GM12872 (cell line): Measurements from ENCODE around the gene PLA2G2E.

Source experiments
- CTCF ChIP-seq: IDR thresholded peaks from 3 replicates; pipeline ENCODE4 v1.5.1; 2011; ENCODE audit warnings: low read depth, mild to moderate bottlenecking, low read length, moderate library complexity; ENCODE audit not compliant: insufficient read depth

The PLA2G2E gene

GRCh38 chr1:19918057-19918456 lies 5.4 kb downstream of the PLA2G2E start:
- TF ChIP-seq CTCF: peak; percentile 89

GRCh38 chr1:19910650-19911049 lies 12.8 kb downstream of the PLA2G2E start:
- TF ChIP-seq CTCF: no peak

GRCh38 chr1:19909971-19910370 lies 13.4 kb downstream of the PLA2G2E start:
- no peak for TF ChIP-seq CTCF

DNA sequence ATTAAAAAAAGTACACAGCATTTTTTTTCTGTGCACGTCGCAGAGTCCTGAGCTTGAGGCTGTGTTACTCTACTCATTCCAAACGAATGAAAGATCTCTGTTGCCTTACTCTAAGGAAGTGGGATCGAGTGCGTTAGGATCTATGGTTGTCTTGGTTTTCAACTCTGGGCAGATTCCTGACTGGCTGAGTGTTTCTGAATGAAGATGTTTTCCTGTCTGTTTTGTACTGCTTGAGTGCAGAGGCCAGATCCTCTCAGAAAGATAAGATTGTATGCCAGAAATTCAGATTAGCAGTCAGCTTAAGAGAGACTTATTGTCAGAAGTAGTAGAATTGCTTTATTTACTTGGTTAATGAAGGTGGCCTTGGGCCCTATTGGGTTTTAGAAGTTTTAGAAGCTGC lies 14.0 kb downstream of the PLA2G2E start:
- no peak for TF ChIP-seq CTCF

- TF ChIP-seq CTCF: no peak
These were observed 16.0 kb downstream of the PLA2G2E start for GRCh38 chr1:19907456-19907855.

DNA sequence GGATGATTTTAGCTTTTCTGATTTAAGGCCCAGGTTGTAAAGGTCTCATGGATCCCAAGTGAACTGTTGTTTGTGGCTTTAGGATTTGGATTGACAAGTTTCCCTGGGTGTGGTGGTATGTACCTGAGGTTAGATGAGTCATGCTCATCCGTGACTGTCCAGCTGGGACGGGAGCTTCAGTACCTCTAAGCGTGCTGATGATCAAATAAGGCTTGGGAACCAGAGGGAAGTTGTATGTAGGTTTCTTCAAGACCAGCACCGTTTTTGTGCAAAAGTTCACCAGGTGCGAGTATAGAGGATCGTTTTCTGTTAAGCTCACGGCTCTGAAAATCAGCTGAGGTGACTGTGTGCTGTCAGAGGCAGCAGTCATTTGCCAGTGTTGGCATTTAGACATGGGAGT lies 19.8 kb downstream of the PLA2G2E start:
- TF ChIP-seq CTCF: no peak

DNA sequence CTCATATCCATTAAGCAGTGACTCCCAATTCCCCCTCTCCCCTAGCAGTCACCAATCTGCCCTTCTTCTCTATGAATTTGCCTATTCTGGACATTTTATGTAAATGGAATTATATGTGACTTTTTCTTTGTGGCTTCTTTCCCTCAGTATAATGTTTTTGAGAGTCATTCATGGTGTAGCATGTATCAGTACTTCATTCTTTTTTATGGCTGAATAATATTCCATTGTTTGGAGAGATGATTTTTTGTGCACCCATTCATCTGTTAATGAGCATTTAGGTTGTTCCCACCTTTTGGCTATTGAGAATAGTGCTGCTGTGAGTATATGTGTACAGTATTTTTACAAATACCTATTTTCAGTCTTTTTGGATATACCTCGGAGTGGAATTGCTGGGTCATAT lies 21.8 kb downstream of the PLA2G2E start:
- TF ChIP-seq CTCF: no peak

DNA sequence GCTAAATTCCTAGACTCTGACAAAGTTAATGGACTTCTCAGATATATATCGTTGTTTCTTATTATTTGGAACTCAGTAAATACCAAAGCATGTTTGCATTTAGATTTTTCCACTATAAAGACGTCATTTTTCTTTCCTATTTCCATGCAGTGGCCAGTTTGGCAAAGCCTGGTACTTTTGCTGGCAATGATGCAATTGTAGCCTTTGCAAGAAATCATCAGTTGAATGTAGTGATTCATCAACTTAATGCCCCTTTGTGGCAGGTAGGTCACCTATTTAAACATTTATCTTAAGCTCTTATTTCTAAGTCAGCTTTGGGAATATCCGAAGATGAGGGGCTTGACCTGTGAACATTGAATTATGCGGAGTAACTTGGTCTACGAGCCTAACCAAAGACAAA lies 29.2 kb downstream of the PLA2G2E start:
- TF ChIP-seq CTCF: no peak
